ENCODE data around the gene COL9A1.

COL9A1 gene

DNA sequence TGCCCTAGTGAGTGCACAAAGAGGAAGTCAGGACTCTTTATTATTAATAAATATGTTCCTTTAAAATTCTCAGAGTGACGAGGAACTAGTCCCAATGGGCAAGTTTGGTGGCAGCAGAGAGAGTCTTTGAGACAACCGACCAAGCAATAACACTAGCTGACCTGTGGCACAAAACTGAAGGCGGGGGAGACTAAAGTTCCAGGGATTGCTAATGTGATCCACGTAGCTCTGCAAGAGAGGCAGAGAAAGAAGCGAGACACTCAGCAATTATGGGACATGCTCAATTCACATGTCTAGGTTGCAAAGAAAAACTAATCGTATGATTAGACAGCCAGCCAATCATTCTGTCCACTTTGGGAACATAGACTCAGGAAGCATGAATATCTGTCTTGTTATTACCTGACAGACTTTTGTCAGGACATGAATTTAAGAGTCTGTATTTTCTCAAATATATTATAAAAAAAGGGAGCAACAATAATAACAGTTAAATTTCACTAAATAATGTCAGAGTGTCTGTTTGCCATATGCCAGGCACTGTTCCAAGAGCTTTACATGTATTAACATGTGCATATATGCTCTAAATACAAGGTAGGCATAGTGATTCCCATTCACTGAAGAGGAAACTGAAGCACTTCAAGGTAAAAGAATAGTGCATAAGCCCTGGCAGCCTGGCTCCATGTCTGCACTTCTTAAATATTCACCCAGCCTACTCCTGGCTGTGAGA lies 81.0 kb downstream of the COL9A1 start:
- DNase-seq: no peak

DNA sequence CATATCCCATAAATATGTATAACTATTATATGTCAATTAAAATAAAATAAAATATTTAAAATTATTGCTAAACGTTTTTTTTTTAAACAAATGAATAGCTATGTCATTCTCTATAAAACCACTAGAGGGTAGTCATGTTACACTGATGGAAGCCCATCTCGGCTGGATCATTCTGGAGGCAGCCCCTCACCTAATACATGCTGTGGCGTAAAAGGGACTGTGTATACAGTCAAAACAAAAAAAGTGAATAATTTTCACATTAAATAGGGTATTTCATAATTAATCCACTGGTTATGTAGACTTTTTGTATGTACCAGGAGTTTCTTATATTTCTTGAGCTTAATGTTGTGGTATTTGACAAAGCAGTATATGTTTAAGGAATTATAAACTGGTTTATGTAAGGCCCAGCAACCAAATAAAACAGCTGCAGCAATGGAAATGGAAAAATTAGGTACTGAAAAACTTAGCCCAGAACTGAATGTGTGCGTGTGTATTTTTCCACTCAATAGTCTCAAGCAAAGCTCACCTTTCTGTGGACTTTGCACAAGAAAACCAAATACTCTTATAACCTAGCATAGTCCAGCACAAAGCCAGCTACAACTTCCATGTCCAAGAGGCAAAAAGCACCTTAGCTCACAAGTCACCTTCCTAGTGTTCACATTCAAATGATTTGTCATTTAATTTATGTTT lies 81.7 kb downstream of the COL9A1 start:
- DNase-seq: no peak

DNA sequence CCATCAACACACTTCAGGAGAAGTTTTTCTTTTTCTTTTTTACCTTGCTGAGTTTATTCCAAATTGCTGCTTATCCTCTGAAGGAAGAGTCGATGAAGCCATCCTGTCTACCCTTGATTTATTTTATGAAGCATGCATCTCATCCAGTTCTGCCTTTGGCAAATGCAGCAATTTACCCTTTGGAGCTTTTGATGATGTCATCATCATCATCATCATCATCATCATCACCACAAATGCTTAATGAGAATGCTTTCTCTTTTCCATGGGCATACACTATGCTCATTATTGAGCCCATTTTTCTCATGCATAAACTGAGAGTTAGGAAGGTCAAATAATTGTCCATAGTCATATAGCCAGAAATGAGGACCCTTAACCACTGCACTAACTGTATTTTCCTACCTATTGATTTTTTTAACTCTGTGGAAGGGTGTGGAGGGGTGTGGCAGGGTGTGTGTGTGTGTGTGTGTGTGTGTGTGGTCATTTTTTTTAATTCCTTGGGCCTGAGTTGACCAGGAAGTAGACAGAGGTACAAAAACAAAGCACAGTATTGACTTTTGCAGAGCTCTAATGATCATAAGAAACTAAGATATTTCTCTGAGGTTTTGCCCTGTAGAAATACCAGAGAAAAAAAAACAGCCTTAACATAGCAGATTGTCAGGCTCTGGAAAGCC lies 82.8 kb downstream of the COL9A1 start:
- DNase-seq: no peak

DNA sequence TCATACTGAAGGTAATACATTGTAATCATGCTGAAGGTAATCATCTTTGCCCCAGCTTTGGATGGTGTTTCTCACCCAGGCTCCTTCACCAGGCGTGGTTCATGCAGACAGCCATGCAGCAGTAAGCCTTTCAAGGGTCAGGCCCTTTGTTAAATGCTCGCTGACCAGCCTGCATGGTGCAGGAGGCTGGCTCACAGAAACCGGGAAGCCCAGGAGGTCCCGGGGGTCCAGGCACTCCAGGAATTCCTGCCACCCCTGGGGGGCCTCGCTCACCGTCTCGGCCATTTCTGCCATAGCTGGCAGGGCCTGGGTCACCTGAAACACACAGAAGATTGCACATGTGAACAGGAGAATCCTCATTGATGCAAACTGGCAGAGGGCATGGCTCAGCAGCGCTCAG lies 86.1 kb downstream of the COL9A1 start:
- no peak for DNase-seq

DNA sequence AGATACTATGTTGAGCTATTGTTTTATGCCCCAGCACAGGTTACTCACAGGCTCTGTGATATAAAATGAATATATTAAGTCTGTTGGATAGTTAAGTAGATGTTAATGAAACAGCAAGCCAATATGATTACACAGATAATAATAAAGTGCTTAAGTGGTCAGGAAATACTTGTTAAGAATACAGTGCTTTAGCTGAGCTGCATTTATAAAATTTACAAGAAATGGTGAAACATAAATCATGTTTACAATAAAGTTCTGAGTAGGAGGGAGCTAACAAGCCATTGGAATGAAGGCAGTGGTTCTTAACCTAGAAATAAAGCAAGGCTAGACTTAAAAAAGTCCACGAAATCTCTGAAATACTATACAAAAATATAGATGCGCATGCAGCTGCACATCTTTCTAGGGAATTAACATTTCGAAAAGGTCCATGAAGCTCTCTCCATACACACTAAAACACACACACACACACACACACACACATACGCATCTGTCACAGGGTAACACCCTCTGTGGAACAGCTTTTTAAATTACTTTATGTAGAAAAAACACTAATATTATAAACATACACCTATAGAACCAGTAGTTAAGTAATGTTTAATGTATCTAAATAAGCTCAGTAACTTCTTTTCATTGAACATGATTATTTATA lies 87.3 kb downstream of the COL9A1 start:
- DNase-seq: no peak

DNA sequence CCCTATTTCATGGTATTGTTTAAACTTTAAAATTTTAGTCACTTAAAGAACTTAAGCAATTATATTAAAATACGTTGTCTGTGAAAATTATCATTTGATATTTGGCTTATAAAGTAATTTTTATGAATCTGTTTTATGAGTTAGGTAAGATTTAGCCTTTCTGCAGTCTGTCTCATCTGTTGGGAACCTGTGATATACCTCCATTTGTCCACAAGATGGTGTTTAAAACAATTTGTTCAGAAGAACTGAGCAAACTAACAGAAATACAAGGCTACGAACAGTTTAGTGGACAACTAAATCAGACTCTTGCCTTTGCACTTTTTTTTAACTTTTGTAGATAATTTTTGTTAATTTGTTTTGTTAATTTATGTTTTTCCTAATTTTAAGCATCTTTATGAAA lies 92.4 kb downstream of the COL9A1 start:
- DNase-seq: no peak

DNA sequence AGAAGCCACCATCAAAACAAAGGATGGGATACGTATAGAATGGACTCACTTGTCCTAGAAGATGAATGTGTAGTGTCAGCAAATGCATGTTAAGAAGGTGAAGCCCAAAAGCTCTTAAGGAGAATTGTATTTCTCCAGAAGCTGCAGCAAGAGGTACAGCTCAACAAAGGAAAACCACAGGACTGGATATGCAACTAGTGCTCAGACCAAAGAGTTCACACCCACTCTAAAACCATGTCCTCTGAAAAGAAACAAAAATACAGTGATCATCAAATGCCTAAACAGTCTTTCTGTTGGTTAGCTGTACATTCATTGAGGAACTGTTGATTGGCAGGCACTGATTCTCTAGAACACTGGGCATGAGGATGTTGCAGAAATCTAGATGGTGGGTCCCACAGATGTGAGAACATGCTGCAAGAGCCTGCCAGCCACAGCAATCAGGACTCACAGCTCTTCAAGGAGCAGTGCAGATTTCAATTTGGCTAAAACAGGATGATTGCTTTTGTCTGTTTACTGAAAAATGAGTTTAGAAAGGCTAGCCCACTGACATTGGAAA lies 94.6 kb downstream of the COL9A1 start:
- no peak for DNase-seq

DNA sequence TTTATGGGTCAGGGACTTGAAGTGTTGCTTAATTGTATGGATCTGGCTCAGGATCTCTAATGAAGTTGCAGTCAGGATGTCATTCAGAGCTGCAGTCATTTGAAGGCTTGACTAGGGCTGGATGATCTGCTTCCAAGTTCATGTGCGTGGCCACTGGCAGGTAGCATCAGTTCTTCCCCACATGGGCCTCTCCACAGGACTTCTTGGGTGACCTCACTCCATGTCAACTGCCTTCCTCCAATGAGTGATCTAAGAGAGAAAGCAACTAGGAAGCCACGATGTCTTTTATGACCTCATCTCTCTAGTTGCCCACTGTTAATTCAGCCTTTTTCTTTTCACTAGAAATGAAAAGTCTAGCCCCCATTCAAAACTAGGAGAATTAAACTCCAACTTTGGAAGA lies 104.1 kb downstream of the COL9A1 start:
- no peak for DNase-seq

DNA sequence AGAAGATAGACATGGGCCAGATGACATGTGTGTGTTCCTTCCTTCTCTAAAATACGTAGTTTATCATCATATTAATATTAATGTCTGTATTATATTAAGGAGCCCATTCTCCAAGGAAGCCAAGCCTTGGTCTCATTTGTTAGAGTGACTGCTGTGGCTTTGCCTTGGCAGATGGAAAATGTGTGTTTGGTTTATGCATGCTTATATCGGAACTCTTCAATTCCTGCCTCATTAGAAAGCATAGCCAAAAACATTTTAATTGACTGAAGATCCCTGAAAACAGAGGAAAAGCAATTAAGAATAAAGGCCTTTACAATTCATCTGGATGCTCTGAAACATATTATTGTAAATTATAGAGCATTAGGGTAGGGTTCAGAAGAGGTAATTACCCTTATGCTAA lies 106.4 kb downstream of the COL9A1 start:
- no peak for DNase-seq

DNA sequence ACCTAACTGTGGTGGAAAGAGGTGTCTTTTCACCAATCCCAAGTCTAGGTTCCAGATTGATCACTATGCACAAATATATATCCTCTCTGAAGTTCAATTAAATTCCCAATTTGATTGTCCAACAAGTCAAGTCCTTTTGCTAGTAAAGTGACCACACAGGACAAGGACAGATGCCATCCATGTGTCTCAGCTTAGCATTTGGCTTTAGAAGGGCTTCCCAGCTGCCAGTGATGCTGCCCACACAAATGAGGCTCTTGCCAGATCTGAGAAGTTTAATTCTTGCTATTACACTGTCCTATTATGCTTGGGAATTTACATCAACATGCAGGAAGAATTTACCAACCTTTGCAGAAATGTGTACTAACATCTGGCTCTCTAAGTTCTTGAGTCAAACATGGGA lies 108.5 kb downstream of the COL9A1 start:
- DNase-seq: no peak

DNA sequence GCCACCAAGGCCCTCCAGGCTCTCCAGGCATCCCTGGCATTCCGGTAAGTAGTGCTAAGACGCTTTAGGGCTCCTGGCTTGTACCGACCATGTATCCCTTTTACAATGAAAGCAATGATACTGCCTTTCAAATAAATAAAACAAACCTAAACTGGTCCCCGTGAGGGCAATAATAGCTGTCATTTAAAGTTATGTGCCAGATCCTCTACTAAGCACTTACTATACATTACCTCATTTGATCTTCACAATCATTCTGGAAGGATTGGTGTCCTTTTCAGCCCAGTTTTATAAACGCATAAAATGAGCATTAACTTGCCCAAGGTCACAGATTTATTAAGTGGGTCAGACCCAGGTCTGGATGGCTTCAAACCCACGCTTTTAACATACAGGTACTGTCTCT lies 114.7 kb downstream of the COL9A1 start:
- no peak for DNase-seq

DNA sequence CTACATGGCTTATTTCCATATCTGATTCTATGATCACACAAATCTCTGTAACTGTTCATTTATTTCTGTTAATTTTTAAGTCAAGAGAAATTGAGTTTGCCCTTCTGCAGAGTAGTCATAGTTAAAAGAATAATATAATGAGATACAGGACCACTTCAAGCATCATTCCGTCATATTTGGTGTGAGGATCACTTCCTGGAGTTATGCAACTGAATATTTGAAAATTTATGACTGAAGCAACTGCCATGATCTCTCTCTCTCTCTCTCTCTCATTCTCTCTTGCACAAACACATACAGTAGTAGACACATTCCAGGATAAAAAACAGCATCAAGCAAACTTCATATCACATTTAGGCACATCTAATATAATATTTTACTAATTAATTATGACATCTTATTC lies 116.4 kb downstream of the COL9A1 start:
- DNase-seq: no peak

DNA sequence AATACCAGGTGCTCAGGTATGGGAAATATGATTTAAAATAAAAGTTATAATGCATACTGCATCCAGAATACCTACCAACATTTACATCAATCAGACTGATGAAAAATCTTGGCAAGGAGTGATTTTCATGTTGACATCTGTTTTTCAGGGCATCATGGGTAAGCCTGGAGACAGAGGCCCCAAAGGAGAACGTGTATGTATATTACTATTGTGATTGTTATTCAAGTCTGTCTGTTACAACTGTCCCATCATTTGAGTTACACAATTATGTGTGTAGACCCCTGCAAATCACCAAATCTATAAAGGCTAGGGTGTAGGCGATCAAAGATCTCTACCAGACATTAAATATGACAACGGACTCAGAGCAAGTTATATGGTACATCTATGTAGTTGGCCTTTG lies 118.2 kb downstream of the COL9A1 start:
- no peak for DNase-seq

DNA sequence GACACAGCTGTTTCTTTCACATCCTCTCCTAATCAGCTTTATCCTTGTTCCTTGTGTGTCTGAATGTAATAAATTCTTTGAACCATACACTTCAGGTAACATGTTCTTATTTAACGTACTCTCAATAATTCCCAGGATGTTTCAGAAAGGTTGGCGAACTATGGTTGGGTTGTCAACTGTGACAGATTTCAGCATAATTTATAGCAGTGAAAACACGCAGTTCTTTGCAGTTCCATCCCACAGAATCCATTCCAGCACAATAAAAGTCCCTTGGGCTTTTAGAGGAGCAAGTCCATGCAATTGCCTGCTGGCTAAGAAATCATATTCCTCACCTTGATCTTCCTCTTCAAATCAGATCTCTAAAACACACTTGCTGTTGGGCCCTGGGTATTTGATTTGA lies 119.3 kb downstream of the COL9A1 start:
- DNase-seq: no peak

DNA sequence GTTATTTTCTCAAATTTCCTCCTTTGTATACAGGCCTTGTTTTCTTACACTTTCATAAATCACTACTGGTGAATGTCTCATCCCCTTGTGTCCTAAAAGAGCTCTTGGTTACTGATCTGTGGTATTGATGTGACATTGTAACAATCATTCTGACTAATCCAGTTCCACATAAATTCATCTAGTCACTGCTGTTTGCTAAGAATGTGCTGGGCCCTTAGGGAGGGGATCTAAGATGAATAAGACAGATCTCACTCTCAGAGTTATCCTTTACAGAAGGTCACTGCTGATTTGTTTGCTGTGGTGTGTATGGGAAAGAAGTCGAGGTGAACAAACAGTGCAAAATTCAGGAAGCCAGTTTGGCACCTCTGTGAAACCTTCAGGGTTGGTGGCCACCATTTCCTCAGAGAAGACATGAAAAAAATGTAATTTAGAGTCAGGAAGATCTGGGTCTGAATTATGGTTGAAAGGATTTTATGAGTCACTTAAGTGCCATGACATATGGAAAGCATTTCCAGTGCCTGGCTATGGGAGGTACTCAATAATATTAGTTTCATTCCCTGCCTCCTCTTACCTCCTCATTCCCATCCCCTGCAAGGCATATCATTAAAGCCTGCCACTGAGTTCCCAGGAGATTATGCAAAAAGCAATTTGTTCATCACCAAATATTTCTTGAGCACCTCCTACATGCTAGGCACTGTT lies 121.8 kb downstream of the COL9A1 start:
- no peak for DNase-seq

DNA sequence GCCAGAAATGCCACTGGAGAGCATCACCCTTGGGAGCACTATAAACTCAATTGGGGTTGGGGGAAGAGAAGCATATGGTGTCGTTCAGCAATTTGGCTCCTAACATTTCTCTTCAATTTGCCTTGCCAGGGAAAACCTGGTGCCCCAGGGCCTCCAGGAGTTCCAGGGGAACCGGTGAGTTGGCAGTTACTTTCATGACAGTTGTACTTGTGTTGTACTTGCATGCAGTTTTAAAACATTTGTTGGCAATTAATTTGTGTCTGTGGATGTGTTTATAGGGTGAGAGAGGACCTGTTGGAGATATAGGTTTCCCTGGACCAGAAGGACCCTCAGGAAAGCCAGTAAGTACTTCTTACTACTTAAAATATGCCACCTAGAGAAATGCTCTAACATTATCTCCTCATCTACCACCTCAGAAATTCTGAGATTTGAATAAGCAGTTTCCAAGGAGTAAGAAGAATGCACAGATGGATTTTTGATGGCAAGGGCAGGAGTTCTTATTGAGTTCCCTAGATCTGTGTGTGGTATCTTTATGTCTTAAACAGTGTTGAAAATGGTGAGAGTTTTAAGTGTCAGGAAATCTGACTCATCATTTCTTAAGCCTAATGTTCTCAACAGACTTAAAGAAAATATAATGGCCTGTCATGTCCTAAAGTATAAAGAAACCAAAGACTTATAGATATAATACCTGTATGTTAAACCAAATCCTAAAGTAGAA lies 122.5 kb downstream of the COL9A1 start:
- no peak for DNase-seq

DNA sequence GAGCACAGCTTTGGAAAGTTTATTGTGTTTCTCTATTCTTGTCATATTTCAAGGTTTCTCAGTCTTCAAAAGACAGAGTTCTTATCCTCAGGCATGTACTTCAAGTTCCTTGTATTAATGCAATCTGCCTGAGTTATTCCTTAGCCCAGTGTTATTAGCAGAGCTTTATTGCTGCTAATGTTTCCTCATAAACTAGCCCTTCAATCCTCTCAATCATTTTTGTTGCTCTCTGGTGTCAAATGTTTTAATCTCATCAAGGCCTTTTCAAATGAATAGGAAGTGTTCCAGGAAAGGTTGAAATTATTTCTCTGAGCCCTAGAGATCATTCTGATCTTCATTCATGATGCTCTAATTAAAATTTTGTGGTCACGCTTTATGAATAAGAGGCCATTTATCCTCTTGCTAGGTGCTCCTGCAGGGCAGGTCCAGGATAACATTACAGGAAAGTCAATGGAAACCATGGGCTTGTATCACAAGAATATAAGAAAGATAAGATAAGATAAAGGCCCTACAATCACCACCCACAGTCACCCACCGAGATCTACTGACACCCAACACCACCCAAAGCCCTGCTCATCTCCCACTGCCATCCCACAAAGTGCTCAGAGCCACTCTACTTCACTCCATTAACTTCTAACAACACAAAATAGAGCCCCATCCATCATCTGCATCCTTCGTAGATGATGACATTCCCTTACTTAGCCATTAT lies 125.9 kb downstream of the COL9A1 start:
- no peak for DNase-seq

DNA sequence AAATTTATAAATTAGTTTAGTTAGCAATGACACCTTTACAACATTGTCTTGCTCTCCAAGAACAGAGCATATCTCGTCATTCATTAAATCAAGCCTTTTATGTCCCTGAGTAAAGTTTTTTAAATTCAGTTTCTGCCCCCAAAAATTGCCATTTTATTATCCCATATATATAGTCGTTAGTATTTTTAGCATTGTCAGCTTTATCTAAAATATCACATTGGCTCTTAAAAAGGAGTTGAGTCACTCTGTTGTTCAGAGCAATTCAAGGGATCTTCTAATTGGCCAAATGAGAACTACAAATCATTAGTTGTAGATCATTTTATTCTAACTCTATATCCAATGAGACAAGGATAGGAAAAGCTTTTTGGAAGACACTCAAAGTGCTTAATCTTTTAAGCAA lies 127.1 kb downstream of the COL9A1 start:
- DNase-seq: no peak

DNA sequence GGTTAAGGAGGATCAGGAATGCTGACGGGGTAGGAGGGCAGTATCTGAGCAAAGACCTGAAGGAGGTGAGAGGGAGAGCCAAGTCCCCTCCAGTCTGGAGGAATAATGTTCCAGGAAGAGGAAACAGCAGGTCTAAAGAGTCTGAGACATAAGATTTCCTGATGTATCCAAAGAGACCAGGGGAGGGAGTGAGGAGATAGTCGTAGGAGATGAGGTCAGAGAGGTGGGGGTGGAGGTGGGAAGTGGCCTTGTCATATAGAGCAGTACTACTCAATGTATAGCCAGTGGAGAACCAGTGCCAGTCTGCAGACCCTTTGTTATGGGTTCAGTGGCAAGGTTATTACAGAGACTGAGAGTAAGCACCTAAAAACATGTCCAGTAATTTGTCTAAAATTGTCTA lies 130.6 kb downstream of the COL9A1 start:
- no peak for DNase-seq

DNA sequence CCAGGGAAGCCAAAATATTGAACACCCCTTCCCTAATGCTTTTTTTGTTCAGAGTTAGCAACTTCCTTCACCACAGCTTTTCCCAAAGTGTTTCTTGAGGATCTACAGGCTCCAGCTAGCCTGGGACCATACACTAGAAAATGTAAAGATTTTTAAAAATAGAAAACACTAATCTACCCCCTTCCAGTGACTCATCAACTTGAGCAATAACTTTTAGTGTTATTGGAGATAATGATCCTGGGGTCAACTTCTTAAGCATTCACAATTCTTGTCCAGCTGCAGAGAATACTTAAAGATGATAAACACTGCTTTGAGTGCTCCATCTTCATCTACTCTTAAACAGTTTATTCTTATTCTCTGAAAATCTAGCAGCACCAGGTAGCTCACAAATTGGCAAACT lies 131.6 kb downstream of the COL9A1 start:
- DNase-seq: no peak

DNA sequence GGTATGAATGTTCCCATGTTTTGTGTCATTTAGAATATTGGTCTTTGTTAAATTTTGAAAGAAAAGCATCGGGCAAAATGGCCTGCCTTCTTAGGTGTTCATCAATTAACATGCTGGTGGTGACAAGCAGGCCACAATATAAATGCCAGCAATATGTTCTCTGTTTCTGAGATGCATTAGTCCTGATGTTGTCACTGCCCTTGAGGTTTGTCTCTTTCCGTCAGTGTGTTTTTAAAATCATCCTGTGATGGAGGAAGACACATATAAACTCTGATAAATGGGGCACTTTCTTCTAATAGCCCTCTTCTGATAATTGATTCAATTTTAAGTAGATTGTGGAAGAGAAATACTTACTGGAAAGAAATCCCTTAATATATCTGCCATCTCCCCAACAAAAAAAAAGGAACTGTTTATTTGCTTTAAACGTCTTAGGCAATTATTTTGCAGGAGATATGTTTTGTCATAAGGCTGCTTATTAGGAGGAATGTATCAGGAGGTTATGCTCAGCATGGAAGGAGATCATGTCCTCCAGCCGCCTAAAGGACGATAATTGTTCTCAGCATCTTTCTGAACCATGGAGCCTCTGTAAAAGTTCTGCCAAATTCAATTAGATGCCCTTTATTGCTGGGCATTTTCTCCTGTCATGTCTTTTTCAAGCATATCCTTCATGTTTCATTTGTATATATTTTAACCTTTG lies 134.1 kb downstream of the COL9A1 start:
- DNase-seq: no peak

Data from activated gamma-delta T cell (primary cell).